MM.1S (cell line): ENCODE results near the gene CDC42BPA.

Source experiments
- DNase-seq: peaks from one replicate; pipeline ENCODE4 v3.0.0-alpha.2; 2015
- H2AFZ ChIP-seq: fragments of 300-600 bp; sonication (generic); 2 replicates; pipeline ENCODE4 v1.6.0; 2016; ENCODE audit warnings: antibody characterized with exemption, low read length
- H3F3A ChIP-seq: fragments of 300-600 bp; sonication (generic); 2 replicates; pipeline ENCODE4 v1.6.1; 2016; ENCODE audit warnings: mild to moderate bottlenecking, antibody characterized with exemption, low read length, moderate library complexity, mixed read lengths; ENCODE audit not compliant: insufficient read depth
- H3K27ac ChIP-seq: fragments of 300-600 bp; sonication (generic); 2 replicates; pipeline ENCODE4 v1.5.1; 2016; ENCODE audit warnings: mild to moderate bottlenecking, low read length
- H3K27me3 ChIP-seq: fragments of 300-600 bp; sonication (generic); replicated peaks from 2 replicates; pipeline ENCODE4 v1.6.0; 2016; ENCODE audit warnings: low read length; ENCODE audit not compliant: insufficient read depth
- H3K36me3 ChIP-seq: fragments of 300-600 bp; sonication (generic); replicated peaks from 2 replicates; pipeline ENCODE4 v1.6.1; 2016; ENCODE audit warnings: mild to moderate bottlenecking, low read length, mixed read lengths; ENCODE audit not compliant: insufficient read depth
- H3K4me1 ChIP-seq: fragments of 300-600 bp; sonication (generic); 2 replicates; pipeline ENCODE4 v1.6.1; 2016; ENCODE audit warnings: low read length, mixed read lengths
- H3K4me2 ChIP-seq: fragments of 300-600 bp; sonication (generic); 2 replicates; pipeline ENCODE4 v1.6.0; 2016; ENCODE audit warnings: low read depth, low read length
- H3K4me3 ChIP-seq: fragments of 300-600 bp; sonication (generic); 2 replicates; pipeline ENCODE4 v1.5.1; 2016; ENCODE audit warnings: low read length, mixed read lengths
- H3K79me2 ChIP-seq: fragments of 300-600 bp; sonication (generic); 2 replicates; pipeline ENCODE4 v1.6.1; 2016; ENCODE audit warnings: mixed run types, low read length, mixed read lengths
- H3K9ac ChIP-seq: fragments of 300-600 bp; sonication (generic); 2 replicates; pipeline ENCODE4 v1.6.1; 2016; ENCODE audit warnings: low read length, mixed read lengths
- H3K9me2 ChIP-seq: fragments of 300-600 bp; sonication (generic); replicated peaks from 2 replicates; pipeline ENCODE4 v1.6.1; 2016; ENCODE audit warnings: mild to moderate bottlenecking, low read length, mixed read lengths; ENCODE audit not compliant: insufficient read depth
- H3K9me3 ChIP-seq: fragments of 300-600 bp; sonication (generic); replicated peaks from 2 replicates; pipeline ENCODE4 v1.6.1; 2016; ENCODE audit warnings: mild to moderate bottlenecking, low read length, mixed read lengths; ENCODE audit not compliant: insufficient read depth
- H4K20me1 ChIP-seq: fragments of 300-600 bp; sonication (generic); 2 replicates; pipeline ENCODE4 v1.6.1; 2016; ENCODE audit warnings: mild to moderate bottlenecking, low read length, moderate library complexity, mixed read lengths; ENCODE audit not compliant: insufficient read depth
- EZH2 ChIP-seq: fragments of 300-600 bp; sonication (generic); optimal IDR thresholded peaks from 2 replicates; pipeline ENCODE3; 2017; ENCODE audit warnings: low read depth, mild to moderate bottlenecking, antibody characterized with exemption, low read length, mixed read lengths
- EZH2phosphoT487 ChIP-seq: fragments of 300-600 bp; sonication (generic); IDR thresholded peaks from 2 replicates; pipeline ENCODE4 v1.6.1; 2018; ENCODE audit warnings: antibody characterized with exemption, low read length
- TF ChIP-seq, protein P1 (sequence below): fragments of 300-600 bp; sonication (generic); IDR thresholded peaks from 2 replicates; pipeline ENCODE4 v1.5.1; 2016; ENCODE audit warnings: antibody characterized with exemption, low read length, mixed read lengths

The CDC42BPA gene

GRCh38 chr1:227295609-227296008, 22.7 kb downstream of the CDC42BPA start:
- TF ChIP-seq EZH2 (no peak), EZH2phosphoT487 (no peak)
- TF ChIP-seq, protein P1, sequence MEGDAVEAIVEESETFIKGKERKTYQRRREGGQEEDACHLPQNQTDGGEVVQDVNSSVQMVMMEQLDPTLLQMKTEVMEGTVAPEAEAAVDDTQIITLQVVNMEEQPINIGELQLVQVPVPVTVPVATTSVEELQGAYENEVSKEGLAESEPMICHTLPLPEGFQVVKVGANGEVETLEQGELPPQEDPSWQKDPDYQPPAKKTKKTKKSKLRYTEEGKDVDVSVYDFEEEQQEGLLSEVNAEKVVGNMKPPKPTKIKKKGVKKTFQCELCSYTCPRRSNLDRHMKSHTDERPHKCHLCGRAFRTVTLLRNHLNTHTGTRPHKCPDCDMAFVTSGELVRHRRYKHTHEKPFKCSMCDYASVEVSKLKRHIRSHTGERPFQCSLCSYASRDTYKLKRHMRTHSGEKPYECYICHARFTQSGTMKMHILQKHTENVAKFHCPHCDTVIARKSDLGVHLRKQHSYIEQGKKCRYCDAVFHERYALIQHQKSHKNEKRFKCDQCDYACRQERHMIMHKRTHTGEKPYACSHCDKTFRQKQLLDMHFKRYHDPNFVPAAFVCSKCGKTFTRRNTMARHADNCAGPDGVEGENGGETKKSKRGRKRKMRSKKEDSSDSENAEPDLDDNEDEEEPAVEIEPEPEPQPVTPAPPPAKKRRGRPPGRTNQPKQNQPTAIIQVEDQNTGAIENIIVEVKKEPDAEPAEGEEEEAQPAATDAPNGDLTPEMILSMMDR, result no peak
- H3K36me3 ChIP-seq, result no peaks in the 10 kb centered on the region
- H3F3A ChIP-seq, result 0 out of 2 replicates have a peak, but pooled peaks cover 3% of the 10 kb centered on the region
- H3K4me1 ChIP-seq, result no peaks in the 10 kb centered on the region
- H3K27ac ChIP-seq, result no peak overlapping the region
- H3K9ac ChIP-seq, result no peak overlapping the region
- H3K4me2 ChIP-seq, result no peak overlapping the region
- no peaks in the 10 kb centered on the region for H3K27me3 ChIP-seq
- H3K79me2 ChIP-seq, result peaks cover 6% of the 10 kb centered on the region
- no peak overlapping the region for H2AFZ ChIP-seq
- no peak for DNase-seq
- H4K20me1 ChIP-seq, result peaks cover 3% of the 10 kb centered on the region; the same call in 1 of the 2 replicates
- no peaks in the 10 kb centered on the region for H3K9me3 ChIP-seq
- no peaks in the 10 kb centered on the region for H3K9me2 ChIP-seq
- no peak overlapping the region for H3K4me3 ChIP-seq

- Histone ChIP-seq H2AFZ (no peak overlapping the region), H3K36me3 (no peaks in the 10 kb centered on the region), H3K9me2 (no peaks in the 10 kb centered on the region), H3K27me3 (no peaks in the 10 kb centered on the region), H3F3A (no peaks in the 10 kb centered on the region), H3K9me3 (no peaks in the 10 kb centered on the region), H3K4me1 (no peaks in the 10 kb centered on the region), H4K20me1 (no peaks in the 10 kb centered on the region), H3K4me2 (no peak overlapping the region), H3K4me3 (no peak overlapping the region), H3K79me2 (no peaks in the 10 kb centered on the region), H3K9ac (no peak overlapping the region), H3K27ac (no peak overlapping the region)
- no peak for DNase-seq
- TF ChIP-seq EZH2phosphoT487 (no peak), EZH2 (no peak)
- TF ChIP-seq, protein P1, result no peak
Observed at GRCh38 chr1:227285745-227286144, 32.5 kb downstream of the CDC42BPA start.

GRCh38 chr1:227281371-227281770, 36.9 kb downstream of the CDC42BPA start:
- DNase-seq, result no peak
- TF ChIP-seq, protein P1, result no peak
- TF ChIP-seq EZH2phosphoT487, result no peak
- no peak for TF ChIP-seq EZH2
- Histone ChIP-seq H2AFZ (no peak overlapping the region), H3K9ac (no peak overlapping the region), H4K20me1 (no peaks in the 10 kb centered on the region), H3K4me3 (no peak overlapping the region), H3K4me2 (no peak overlapping the region), H3K4me1 (no peaks in the 10 kb centered on the region), H3K27me3 (no peaks in the 10 kb centered on the region), H3K9me3 (no peaks in the 10 kb centered on the region), H3K9me2 (no peaks in the 10 kb centered on the region), H3K27ac (no peak overlapping the region), H3K36me3 (no peaks in the 10 kb centered on the region), H3K79me2 (no peaks in the 10 kb centered on the region), H3F3A (no peaks in the 10 kb centered on the region)
